HG03432 (cell line): Measurements from ENCODE around the gene ZNF143.
"Not testable (repeated sequence)": the region's sequence is repeated elsewhere in the genome, so short reads cannot be mapped to it uniquely, and the experiment has no call there.

Source experiments
- ATAC-seq: cut with Tn5 transposase; IDR thresholded peaks from one replicate; pipeline ENCODE4 v1.9.1; 2021; ENCODE audit warnings: mild to moderate bottlenecking, moderate library complexity; ENCODE audit not compliant: unreplicated experiment

Gene ZNF143

GRCh38 chr11:9535189-9535781 lies 74.5 kb downstream of the ZNF143 start:
- ATAC-seq, result no peak

- ATAC-seq, result no peak
These were observed 77.7 kb downstream of the ZNF143 start for GRCh38 chr11:9538548-9538947.

DNA sequence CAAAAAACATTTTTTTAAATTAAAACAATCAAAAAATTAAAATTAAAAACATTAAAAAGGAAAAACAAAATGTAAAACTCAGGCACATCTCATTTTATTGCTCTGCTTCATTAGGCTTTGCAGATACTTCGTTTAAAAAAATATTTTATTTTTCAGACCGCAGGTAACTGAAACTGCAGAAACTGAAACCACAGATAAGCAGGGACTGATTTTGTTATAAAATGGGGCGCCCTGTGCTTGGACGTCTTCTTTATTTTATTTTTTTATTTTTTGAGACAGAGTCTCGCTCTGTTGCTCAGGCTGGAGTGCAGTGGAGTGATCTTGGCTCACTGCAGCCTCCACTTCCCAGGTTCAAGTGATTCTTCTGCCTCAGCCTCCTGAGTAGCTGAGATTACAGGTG lies 88.4 kb downstream of the ZNF143 start:
- not testable (repeated sequence) for ATAC-seq

DNA sequence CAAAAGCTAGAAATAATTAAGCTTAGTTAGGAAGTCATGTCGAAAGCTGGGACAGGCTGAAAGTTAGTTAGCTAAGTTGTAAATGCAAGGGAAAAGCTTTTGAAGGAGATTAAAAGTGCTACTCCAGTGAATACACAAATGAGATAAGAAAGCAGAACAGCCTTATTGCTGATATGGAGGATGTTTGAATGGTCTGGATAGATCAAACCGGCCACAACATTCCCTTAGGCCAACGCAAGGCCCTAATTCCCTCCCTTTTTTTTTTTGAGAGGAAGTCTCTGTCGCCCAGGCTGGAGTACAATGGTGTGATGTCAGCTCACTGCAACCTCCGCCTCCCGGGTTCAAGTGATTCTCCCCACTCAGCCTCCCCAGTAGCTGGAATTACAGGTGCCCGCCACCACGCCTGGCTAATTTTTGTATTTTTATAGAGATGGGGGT lies 89.4 kb downstream of the ZNF143 start:
- ATAC-seq, result no peak

GRCh38 chr11:9561279-9561982 lies 100.6 kb downstream of the ZNF143 start:
- no peak for ATAC-seq

DNA sequence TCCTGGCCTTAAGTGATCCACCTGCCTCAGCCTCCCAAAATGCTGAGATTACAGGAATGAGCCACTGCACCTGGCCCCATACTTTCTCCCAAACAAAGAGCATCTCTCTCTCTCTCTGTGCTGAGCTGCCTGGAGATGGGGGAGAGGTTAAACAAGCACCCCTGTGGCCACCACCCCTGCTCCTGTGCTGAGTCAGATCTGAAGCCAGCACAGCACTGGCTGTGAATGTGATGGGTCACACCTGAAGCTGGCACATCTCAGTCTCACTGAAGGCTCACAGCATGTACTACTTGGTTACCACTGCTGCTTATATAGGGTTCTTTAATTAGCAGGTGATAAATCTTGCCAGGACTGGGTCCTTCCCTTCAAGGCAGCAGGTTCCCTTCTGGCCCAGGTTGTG lies 101.9 kb downstream of the ZNF143 start:
- no peak for ATAC-seq

GRCh38 chr11:9563196-9563730 lies 102.5 kb downstream of the ZNF143 start:
- no peak for ATAC-seq

DNA sequence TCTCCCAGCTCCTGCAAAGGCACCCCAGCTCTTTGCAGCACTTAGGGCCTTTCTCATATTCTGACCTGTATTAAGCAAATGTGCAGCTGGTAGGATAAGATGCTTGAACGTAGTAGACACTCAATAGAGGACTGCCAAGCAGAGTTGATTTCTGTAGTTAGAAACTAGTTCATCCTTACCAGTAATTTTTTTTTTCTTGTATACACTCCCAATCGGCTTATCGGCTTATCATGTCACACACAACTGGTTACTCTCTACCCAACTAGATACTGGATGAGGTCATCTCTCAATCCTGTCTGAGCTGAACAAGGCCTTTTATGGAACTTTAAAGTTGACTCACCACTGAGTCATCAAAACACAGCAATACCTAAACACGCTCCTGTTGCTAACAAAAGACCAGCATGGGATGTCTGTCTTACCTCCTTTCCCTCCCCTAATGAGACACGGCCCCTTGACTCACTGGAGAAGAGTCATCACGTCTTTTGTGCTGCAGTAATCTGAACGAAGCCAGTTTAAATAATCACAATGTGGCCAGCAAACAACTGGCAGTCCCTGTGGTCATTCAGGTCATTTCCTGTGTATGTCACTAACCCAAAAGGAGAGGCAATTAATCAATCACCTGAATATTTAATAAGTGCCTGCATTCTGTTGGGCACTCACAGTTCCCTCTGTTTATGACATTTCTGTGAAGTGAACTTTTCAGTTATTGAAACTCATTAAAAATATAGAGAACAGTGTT lies 105.2 kb downstream of the ZNF143 start:
- ATAC-seq, result peak; percentile 94

DNA sequence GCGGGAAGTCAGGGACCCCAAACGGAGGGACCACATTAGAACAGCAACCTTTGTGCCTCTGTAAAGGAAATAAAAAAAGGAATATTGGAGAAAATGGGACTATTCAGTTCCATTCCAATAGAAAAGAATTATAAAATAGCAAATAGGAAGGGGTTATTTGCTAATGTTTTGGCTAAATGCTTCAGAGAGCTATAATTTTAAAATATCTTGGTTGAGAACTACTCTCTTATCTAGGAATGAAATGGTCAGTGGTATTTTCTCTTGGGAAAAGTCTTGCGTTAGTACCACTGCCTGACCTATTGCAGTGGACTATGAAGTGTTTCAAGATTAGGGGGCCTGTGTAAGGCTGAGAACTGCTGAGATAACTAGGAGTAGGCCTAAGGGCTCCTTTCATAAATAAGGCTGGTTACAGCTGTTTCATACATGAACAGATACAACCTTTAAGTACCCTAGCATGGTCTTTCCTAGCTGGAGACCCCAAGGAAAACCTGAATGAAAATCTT lies 105.8 kb downstream of the ZNF143 start:
- no peak for ATAC-seq

- no peak for ATAC-seq
These were observed 106.6 kb downstream of the ZNF143 start for GRCh38 chr11:9567401-9567800.

GRCh38 chr11:9568161-9568853 lies 107.5 kb downstream of the ZNF143 start:
- no peak for ATAC-seq

- no peak for ATAC-seq
These were observed 108.2 kb downstream of the ZNF143 start for GRCh38 chr11:9568854-9569587.

DNA sequence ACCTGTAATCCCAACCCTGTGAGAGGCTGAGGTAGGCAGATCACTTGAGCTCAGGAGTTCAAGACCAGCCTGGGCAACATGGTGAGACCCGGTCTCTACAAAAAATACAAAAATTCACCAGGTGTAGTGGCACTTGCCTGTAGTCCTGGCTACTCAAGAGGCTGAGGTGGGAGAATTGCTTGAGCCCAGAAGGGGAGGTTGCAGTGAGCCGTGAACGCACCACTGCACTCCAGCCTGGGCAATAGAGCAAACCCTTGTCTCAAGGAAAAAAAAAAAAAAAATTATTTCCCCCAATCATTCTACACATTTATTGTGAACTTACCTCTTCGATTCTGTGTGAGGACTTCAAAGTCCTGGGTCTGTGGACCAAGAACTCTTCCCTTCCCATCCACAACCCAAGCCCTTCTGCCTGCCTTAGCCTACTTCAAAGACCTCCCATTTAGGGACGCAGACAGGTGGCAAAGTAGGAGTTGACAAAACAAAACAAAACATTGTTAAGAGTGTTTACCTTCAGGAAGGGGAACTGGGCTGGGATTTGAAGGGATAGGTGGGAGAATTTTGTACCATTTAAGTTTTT lies 108.9 kb downstream of the ZNF143 start:
- no peak for ATAC-seq

DNA sequence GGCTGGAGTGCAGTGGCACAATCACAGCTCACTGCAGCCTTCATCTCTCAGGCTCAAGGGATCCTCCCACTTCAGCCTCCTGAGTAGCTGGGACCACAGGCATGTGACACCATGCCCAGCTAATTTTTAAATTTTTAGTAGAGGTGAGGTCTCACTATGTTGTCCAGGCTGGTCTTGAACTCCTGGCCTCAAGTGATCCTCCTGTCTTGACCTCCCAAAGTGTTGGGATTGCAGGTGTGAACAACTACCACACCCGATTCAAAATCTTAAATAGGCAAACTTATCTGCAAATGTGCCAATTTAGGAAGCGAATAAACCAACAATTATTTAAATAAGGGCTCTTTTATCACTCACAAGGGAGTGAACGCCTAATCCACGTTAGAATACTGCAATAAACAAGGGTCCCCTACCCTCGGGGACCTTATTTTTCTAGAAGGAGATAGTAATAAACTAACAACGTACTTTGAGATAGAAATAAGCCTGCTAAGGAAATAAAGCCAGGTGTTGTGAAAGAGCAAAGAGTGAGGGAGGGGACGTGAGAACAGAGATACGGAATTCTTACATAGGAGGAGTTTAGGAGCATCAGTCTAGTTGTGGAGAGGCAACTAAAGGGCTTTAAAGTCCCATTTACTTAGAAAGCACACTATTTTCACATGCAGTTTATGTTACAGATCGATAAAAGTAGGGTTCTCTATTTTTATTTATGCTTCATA lies 109.7 kb downstream of the ZNF143 start:
- ATAC-seq, result no peak

DNA sequence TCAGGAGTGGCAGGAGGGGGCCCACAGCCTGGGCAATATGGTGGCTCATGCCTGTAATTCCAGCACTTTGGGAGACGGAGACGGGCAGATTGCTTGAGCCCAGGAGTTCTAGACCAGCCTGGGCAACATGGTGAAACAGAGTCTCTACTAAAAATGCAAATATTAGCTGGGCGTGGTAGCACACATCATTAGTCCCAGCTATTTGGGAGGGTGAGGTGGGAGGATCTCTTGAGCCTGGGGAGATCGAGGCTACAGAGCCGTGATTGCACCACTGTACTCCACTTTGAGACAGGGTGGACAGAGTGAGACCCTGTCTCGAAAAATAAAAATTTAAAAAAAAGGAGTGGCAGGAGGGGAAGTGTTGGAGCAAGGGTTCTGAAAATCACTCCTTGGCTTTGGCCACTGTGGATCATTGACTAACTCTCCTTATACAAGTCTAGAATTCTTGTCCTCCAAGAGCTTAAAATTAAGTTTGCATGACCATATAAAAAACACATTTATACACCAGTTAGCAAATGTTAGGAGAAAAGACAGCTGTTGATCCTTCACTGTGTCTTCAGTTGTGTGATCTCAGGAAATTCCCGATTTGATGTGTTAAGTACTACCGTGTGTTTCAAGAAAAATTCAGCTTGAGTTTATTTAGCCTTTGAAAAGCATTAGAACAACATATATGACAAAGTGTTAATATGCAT lies 110.4 kb downstream of the ZNF143 start:
- ATAC-seq, result no peak

- no peak for ATAC-seq
These were observed 110.9 kb downstream of the ZNF143 start for GRCh38 chr11:9571763-9572115.

GRCh38 chr11:9573052-9573774 lies 112.4 kb downstream of the ZNF143 start, which contains the start of gene WEE1:
TSS of gene WEE1 (plus strand) at chr11:9573670. CDS start at chr11:9573934, 264 bp downstream.
- ATAC-seq, result peak; percentile 90
